Measurements from ENCODE around the gene MYT1. TPM values are rescaled to one million over a fixed set of nuclear protein-coding genes. Genes with fewer than 3 reads are reported as not detected.

Gene MYT1
- total RNA-seq, 4 donors from 2014 or later = 0.21 TPM; not detected in 3

DNA sequence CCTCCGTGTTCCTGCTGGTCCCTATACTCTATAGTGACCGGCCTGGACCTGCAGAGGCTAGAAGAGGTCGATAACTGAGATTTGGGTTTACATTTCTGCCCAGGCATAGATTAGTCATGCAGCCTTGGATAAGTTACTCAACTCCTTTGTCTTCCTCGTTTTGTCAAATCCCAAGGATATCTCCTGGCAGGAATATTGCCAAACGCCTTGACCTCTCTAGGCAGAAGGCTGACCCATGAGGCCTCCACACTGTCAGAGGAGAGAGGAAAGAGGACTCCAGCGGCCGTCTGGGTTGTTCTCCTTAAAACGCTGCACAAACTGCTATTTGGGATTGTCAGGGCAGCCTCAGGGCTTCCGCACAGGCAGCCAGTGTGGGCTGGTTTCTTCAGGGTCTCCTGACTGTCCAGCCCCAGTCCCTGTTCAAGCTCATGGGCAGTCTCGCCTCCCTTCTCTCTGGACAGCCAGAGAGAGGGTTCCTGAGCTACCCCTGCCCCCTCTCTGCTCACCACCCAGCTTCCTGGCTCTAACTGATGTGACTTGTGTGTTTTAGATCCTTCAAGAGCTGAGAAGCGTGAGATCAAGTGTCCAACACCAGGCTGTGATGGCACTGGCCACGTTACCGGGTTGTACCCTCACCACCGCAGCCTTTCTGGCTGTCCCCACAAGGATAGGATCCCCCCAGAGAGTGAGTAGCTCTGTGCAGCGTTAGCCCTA, 46.6 kb downstream of the MYT1 start:
- Histone ChIP-seq H3K27ac (no peak overlapping the region), H3K27me3 (no peaks in the 10 kb centered on the region), H3K9me3 (no peaks in the 10 kb centered on the region), H3K4me3 (no peak overlapping the region), H3K4me1 (peaks cover 3 to 7% of the 10 kb centered on the region in 2 donors), H3K36me3 (no peaks in the 10 kb centered on the region)
- TF ChIP-seq POLR2A (IDR thresholded peaks at IDR 0.05) = no peak
- TF ChIP-seq, protein P1, sequence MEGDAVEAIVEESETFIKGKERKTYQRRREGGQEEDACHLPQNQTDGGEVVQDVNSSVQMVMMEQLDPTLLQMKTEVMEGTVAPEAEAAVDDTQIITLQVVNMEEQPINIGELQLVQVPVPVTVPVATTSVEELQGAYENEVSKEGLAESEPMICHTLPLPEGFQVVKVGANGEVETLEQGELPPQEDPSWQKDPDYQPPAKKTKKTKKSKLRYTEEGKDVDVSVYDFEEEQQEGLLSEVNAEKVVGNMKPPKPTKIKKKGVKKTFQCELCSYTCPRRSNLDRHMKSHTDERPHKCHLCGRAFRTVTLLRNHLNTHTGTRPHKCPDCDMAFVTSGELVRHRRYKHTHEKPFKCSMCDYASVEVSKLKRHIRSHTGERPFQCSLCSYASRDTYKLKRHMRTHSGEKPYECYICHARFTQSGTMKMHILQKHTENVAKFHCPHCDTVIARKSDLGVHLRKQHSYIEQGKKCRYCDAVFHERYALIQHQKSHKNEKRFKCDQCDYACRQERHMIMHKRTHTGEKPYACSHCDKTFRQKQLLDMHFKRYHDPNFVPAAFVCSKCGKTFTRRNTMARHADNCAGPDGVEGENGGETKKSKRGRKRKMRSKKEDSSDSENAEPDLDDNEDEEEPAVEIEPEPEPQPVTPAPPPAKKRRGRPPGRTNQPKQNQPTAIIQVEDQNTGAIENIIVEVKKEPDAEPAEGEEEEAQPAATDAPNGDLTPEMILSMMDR (IDR thresholded peaks at IDR 0.05) = no peak
- intact Hi-C loops (cut with DNase I; ENCODE audit: low total_unique reads) = no loop called here
- no peak for DNase-seq

DNA sequence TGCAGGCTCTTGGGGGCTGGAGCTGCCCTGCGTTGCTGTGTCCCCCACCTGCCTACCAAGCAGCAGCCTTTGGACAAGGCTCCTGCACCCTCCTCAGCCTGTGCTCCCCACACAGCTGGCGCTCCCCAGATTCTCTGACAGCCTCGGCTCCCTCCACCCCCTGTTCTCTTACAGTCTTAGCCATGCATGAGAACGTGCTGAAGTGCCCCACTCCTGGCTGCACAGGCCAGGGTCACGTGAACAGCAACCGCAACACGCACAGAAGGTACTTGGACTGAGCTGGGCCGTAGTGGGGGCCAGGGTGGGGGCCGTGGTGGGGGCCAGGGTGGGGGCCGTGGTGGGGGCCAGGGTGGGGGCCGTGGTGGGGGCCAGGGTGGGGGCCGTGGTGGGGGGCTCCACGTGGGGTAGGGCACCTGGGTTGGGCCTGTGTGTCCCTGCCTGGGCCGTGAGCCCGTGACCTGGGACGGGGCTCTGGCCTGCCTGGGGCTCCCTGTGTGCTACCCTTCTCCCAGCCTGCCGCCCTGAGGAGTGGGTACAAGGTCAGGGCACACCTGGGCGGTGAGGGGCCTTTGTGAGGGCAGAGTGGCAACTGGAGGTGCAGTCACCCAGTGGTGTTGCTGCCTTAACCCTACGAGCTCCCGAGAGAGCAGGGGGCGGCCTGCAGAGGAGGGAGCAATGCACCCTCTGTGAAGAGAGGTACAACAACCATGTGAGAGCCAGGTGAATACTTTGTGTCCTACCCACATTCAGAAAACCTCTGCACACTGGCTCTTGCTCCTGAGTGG, 47.8 kb downstream of the MYT1 start:
- H3K27ac ChIP-seq = peak overlapping the region in 1 of 2 donors; percentile 38
- no peak for DNase-seq
- H3K4me1 ChIP-seq = peaks cover 3 to 7% of the 10 kb centered on the region in 2 donors
- H3K9me3 ChIP-seq = no peaks in the 10 kb centered on the region
- H3K4me3 ChIP-seq = no peak overlapping the region
- intact Hi-C loops (cut with DNase I; ENCODE audit: low total_unique reads) = no loop called here
- H3K36me3 ChIP-seq = no peaks in the 10 kb centered on the region
- no peak for TF ChIP-seq POLR2A (IDR thresholded peaks at IDR 0.05)
- TF ChIP-seq, protein P1 (IDR thresholded peaks at IDR 0.05) = no peak
- H3K27me3 ChIP-seq = no peaks in the 10 kb centered on the region

DNA sequence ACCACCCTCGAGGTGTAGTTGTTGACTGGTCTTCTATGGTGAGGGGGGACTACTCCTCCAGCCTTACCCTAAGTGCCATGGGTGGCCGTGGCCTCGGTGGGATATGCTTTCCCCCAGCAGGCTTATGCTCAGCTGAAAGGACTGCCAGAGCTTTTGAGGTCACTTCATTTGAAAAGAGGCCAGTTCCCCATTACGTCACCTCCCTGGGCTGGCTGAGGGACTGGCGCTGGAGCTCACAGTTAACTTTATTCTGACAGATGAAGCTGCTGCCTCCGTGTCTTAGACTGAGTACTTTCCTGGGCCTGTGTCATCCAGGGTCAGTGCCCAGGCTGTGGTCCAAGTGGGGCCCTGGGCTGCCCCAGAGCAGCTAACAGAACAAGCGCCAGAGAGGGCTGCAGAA, 48.5 kb downstream of the MYT1 start:
- intact Hi-C loops (cut with DNase I; ENCODE audit: low total_unique reads) = no loop called here
- no peaks in the 10 kb centered on the region for H3K27me3 ChIP-seq
- peak overlapping the region in 1 of 2 donors; percentile 38 for H3K27ac ChIP-seq
- peaks cover 3 to 7% of the 10 kb centered on the region in 2 donors for H3K4me1 ChIP-seq
- DNase-seq = peak; percentile 50 to 57
- H3K9me3 ChIP-seq = no peaks in the 10 kb centered on the region
- TF ChIP-seq, protein P1 (IDR thresholded peaks at IDR 0.05) = no peak
- no peak for TF ChIP-seq POLR2A (IDR thresholded peaks at IDR 0.05)
- no peak overlapping the region for H3K4me3 ChIP-seq
- no peaks in the 10 kb centered on the region for H3K36me3 ChIP-seq

DNA sequence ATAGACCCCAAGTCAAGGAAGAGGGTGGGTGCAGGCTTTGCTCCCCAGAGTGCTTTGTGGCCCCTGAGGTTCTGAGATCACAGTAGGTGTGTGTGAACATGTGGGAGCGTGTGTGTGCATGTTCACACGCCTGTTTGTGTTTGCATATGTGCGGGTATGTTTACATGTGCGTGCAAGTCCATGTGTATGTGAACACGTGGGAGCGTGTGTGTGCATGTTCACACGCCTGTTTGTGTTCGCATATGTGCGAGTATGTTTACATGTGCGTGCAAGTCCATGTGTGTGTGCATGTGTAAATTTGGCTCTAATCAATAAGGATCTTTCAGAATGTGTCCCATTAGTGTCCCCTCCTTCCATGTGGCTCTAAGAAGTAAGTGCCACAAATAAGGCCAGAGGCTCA, 49.9 kb downstream of the MYT1 start:
- DNase-seq = no peak
- peaks cover 3 to 7% of the 10 kb centered on the region in 2 donors for H3K4me1 ChIP-seq
- H3K4me3 ChIP-seq = no peak overlapping the region
- TF ChIP-seq, protein P1 (IDR thresholded peaks at IDR 0.05) = no peak
- TF ChIP-seq POLR2A (IDR thresholded peaks at IDR 0.05) = no peak
- H3K9me3 ChIP-seq = no peaks in the 10 kb centered on the region
- H3K27ac ChIP-seq = no peak overlapping the region
- H3K36me3 ChIP-seq = no peaks in the 10 kb centered on the region
- H3K27me3 ChIP-seq = no peaks in the 10 kb centered on the region
- intact Hi-C loops (cut with DNase I; ENCODE audit: low total_unique reads) = no loop called here

DNA sequence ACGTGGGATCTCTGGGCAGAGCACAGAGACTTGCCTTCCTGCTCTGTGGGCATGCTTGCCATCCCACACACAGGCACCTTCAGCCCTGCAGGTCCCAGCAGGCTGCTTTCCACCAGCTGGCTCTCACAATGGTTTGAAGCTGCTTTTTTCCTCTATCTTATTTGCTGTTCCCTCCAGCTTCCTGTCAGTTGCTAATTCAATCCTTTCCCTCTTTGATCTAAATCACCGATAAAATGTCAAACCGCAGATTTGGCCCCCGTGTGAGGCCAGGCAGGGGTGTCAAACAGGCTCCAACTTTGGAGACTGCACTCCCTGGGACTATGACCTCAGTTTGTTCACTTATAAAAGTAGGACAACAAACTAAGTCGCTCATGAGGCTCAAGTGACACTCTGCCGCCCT, 50.7 kb downstream of the MYT1 start:
- no peaks in the 10 kb centered on the region for H3K36me3 ChIP-seq
- H3K4me3 ChIP-seq = no peak overlapping the region
- no peak for DNase-seq
- no peaks in the 10 kb centered on the region for H3K27me3 ChIP-seq
- intact Hi-C loops (cut with DNase I; ENCODE audit: low total_unique reads) = no loop called here
- peaks cover 3 to 7% of the 10 kb centered on the region in 2 donors for H3K4me1 ChIP-seq
- TF ChIP-seq POLR2A (IDR thresholded peaks at IDR 0.05) = no peak
- TF ChIP-seq, protein P1 (IDR thresholded peaks at IDR 0.05) = no peak
- H3K27ac ChIP-seq = no peak overlapping the region
- no peaks in the 10 kb centered on the region for H3K9me3 ChIP-seq

All from uterus (tissue), 4 donors.